ENCODE results near the gene DISP3.

GRCh38 chr1:11567244-11568065 lies 88.5 kb downstream of the DISP3 start:
- TF ChIP-seq CTCF (IDR thresholded peaks at IDR 0.05) (no peak), POLR2A (IDR thresholded peaks at IDR 0.05) (no peak)
